HG03439 (cell line): Measurements from ENCODE around the gene TSPAN17.

ENCODE experiments used
- ATAC-seq: cut with Tn5 transposase; IDR thresholded peaks from one replicate; pipeline ENCODE4 v1.9.1; 2021; ENCODE audit warnings: mild to moderate bottlenecking, moderate library complexity; ENCODE audit not compliant: unreplicated experiment

Gene TSPAN17

GRCh38 chr5:176658817-176659511 lies 11.7 kb downstream of the TSPAN17 start:
- ATAC-seq, result no peak

GRCh38 chr5:176659512-176659839 lies 12.2 kb downstream of the TSPAN17 start:
- ATAC-seq, result no peak

- no peak for ATAC-seq
Measured at GRCh38 chr5:176659860-176660461, 12.7 kb downstream of the TSPAN17 start.

GRCh38 chr5:176660530-176660859 lies 13.2 kb downstream of the TSPAN17 start:
- no peak for ATAC-seq

GRCh38 chr5:176660860-176661641 lies 13.8 kb downstream of the TSPAN17 start:
- no peak for ATAC-seq

- ATAC-seq, result no peak
Measured at GRCh38 chr5:176661676-176662075, 14.4 kb downstream of the TSPAN17 start.

GRCh38 chr5:176662371-176663333 lies 15.4 kb downstream of the TSPAN17 start:
- ATAC-seq, result no peak

- no peak for ATAC-seq
Measured at GRCh38 chr5:176663566-176663965, 16.3 kb downstream of the TSPAN17 start.

GRCh38 chr5:176664479-176664878 lies 17.2 kb downstream of the TSPAN17 start:
- ATAC-seq, result no peak

GRCh38 chr5:176664886-176665285 lies 17.6 kb downstream of the TSPAN17 start:
- ATAC-seq, result no peak

GRCh38 chr5:176665517-176665916 lies 18.2 kb downstream of the TSPAN17 start:
- no peak for ATAC-seq

GRCh38 chr5:176667637-176668036 lies 20.4 kb downstream of the TSPAN17 start:
- no peak for ATAC-seq

- ATAC-seq, result no peak
Measured at GRCh38 chr5:176670449-176670848, 23.2 kb downstream of the TSPAN17 start.

- no peak for ATAC-seq
Measured at GRCh38 chr5:176671399-176671798, 24.1 kb downstream of the TSPAN17 start.

- ATAC-seq, result no peak
Measured at GRCh38 chr5:176671890-176672747, 24.8 kb downstream of the TSPAN17 start.

GRCh38 chr5:176673651-176674583 lies 26.6 kb downstream of the TSPAN17 start:
- ATAC-seq, result no peak

GRCh38 chr5:176674799-176675198 lies 27.5 kb downstream of the TSPAN17 start:
- no peak for ATAC-seq

- ATAC-seq, result no peak
Measured at GRCh38 chr5:176675676-176676360, 28.5 kb downstream of the TSPAN17 start.
